Measurements from ENCODE around the gene CLIC1.

DNA sequence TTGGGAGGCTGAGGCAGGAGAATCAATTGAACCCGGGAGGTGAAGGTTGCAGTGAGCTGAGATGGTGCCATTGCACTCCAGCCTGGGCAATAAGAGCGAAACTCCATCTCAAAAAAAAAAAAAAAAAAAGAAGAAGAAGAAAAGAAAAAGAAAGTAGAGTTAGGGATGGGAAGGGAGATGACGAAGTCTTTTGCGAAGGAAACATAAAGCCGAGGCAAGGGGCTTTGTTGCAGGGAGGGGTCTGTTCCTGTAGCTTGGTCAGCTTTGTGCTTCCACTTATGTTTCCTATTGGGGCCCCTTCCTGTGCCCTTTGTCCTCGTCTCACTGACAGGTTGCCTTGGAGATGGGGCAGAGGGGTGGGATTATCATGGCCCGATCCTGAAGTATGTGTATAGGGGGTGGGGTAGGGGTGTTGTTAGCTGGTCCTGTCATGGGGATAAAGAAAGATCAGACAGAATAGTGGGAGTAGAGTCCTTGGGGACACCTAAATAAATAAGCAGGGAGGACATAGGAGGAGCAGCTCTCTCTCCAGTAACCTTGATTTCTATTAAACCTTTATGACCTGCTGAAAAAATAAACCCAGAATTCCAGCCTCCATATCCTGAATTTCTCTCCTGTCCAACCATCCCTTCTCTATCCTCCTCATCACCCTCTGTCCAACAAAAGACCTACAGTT is 1.1 kb upstream of the CLIC1 start:
- TF ChIP-seq, protein P1, sequence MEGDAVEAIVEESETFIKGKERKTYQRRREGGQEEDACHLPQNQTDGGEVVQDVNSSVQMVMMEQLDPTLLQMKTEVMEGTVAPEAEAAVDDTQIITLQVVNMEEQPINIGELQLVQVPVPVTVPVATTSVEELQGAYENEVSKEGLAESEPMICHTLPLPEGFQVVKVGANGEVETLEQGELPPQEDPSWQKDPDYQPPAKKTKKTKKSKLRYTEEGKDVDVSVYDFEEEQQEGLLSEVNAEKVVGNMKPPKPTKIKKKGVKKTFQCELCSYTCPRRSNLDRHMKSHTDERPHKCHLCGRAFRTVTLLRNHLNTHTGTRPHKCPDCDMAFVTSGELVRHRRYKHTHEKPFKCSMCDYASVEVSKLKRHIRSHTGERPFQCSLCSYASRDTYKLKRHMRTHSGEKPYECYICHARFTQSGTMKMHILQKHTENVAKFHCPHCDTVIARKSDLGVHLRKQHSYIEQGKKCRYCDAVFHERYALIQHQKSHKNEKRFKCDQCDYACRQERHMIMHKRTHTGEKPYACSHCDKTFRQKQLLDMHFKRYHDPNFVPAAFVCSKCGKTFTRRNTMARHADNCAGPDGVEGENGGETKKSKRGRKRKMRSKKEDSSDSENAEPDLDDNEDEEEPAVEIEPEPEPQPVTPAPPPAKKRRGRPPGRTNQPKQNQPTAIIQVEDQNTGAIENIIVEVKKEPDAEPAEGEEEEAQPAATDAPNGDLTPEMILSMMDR (optimal IDR thresholded peaks at IDR 0.05 in 1 of 3, IDR thresholded peaks at IDR 0.05 in 1 of 3, conservative IDR thresholded peaks at IDR 0.05 in 1 of 3; ENCODE audit: extremely low read depth in 1 of 3, insufficient read depth in 2 of 3, low read length in 3 of 3): no peak
- no peak for TF ChIP-seq EZH2 (IDR thresholded peaks at IDR 0.05; ENCODE audit: low read length)

Data from keratinocyte (primary cell).